ENCODE results near the gene ZFP57. TPM values are rescaled to one million over a fixed set of nuclear protein-coding genes. Genes with fewer than 3 reads are reported as not detected.

The ZFP57 gene
- total and polyA plus RNA-seq, 10 of the 15 experiments (the other 5 are each of a cell fraction or from before 2014, with no cell fraction given): not detected

GRCh38 chr6:29624520-29624961 is 56.4 kb downstream of the ZFP57 start:
- H3K4me2 ChIP-seq (ENCODE audit: control insufficient read depth, insufficient read depth): no peak overlapping the region
- in situ Hi-C loops (cut with MboI): no loop called here
- H3K27ac ChIP-seq (ENCODE audit: control insufficient read depth, insufficient read depth): no peak overlapping the region
- H3K79me2 ChIP-seq (ENCODE audit: control insufficient read depth, insufficient read depth, low read length): no peaks in the 10 kb centered on the region
- ChIA-PET CTCF (interaction anchor here (0.6 to 1.7 kb wide), 2 partner anchors 26 to 40 kb away, joined by 3 to 9 read pairs; no protein-coding TSS in a partner anchor), RAD21 (ENCODE audit: unreplicated experiment) (interaction anchor here (1.1 kb wide), 1 partner anchor 13 kb away, joined by 3 read pairs; no protein-coding TSS in a partner anchor), POLR2A (no interaction called here), SMC1A (ENCODE audit: uncharacterized antibody, unreplicated experiment) (interaction anchor here (1.0 kb wide), 1 partner anchor 30 kb away, joined by 5 read pairs; no protein-coding TSS in a partner anchor)
- no peak for ATAC-seq
- no peaks in the 10 kb centered on the region for H3K9me3 ChIP-seq (replicated peaks; ENCODE audit: control insufficient read depth, insufficient read depth, low read length)
- H3K27me3 ChIP-seq (replicated peaks in 1 of 2; ENCODE audit: control insufficient read depth in 2 of 2, insufficient read depth in 2 of 2, low read length in 1 of 2): no peaks in the 10 kb centered on the region
- no peak overlapping the region for H2AFZ ChIP-seq (ENCODE audit: control insufficient read depth, low read depth, low read length)
- DNase-seq (ENCODE audit: low read depth, low spot score): no peak
- TF ChIP-seq SMC3 (IDR thresholded peaks at IDR 0.05; ENCODE audit: borderline replicate concordance, low read length): no peak
- no peak for TF ChIP-seq EZH2 (IDR thresholded peaks at IDR 0.05; ENCODE audit: borderline replicate concordance, control insufficient read depth, low read depth, low read length)
- no peak for TF ChIP-seq ZNF622 (IDR thresholded peaks at IDR 0.05)
- TF ChIP-seq WRNIP1 (IDR thresholded peaks at IDR 0.05; ENCODE audit: borderline replicate concordance, low read depth, low read length): no peak
- no peak for TF ChIP-seq RBBP5 (conservative IDR thresholded peaks at IDR 0.05)
- no peak for TF ChIP-seq SKIL (IDR thresholded peaks at IDR 0.05; ENCODE audit: low read depth, poor library complexity, severe bottlenecking)
- TF ChIP-seq POLR2A (IDR thresholded peaks at IDR 0.05; ENCODE audit: low read depth, low read length): no peak
- no peak for TF ChIP-seq ATF3 (IDR thresholded peaks at IDR 0.05; ENCODE audit: borderline replicate concordance, extremely low read depth, low read depth, low read length)
- no peak for TF ChIP-seq MXI1 (IDR thresholded peaks at IDR 0.05; ENCODE audit: low read depth, low read length)
- TF ChIP-seq NR2C1 (IDR thresholded peaks at IDR 0.05): no peak
- no peak for TF ChIP-seq TCF12 (IDR thresholded peaks at IDR 0.05; ENCODE audit: low read depth, low read length)
- no peak for TF ChIP-seq DPF2 (IDR thresholded peaks at IDR 0.05)
- TF ChIP-seq SIN3A (IDR thresholded peaks at IDR 0.05; ENCODE audit: low read depth, low read length): no peak
- TF ChIP-seq RAD21 (IDR thresholded peaks at IDR 0.05; ENCODE audit: insufficient read depth, low read depth, low read length): no peak
- no peak for TF ChIP-seq ATF7 (IDR thresholded peaks at IDR 0.05; ENCODE audit: low read depth)
- TF ChIP-seq ATF2 (IDR thresholded peaks at IDR 0.05; ENCODE audit: low read length): no peak
- TF ChIP-seq JUNB (IDR thresholded peaks at IDR 0.05): no peak
- TF ChIP-seq IKZF2 (IDR thresholded peaks at IDR 0.05): no peak
- no peak overlapping the region for H3K4me3 ChIP-seq
- H3K4me1 ChIP-seq (ENCODE audit: control insufficient read depth, insufficient read depth, low read length): peaks cover 6% of the 10 kb centered on the region; the same call in 1 of the 2 replicates
- 39% methylated on average over 3 of the region's 3 CpGs for WGBS (ENCODE audit: insufficient coverage, insufficient replicate concordance, low lambda C conversion rate, missing lambda C conversion rate)
- intact Hi-C loops (cut with micrococcal nuclease; ENCODE audit: unreplicated experiment): no loop called here
- no TSS peak for BruUV-seq (replicated peaks)
- H4K20me1 ChIP-seq (ENCODE audit: control insufficient read depth, insufficient read depth): no peaks in the 10 kb centered on the region
- H3K9ac ChIP-seq (ENCODE audit: control insufficient read depth, insufficient read depth, low read length): no peak overlapping the region
- no peaks in the 10 kb centered on the region for H3K36me3 ChIP-seq (ENCODE audit: control insufficient read depth in 2 of 2, insufficient read depth in 2 of 2, low read length in 1 of 2)
- no peak for FAIRE-seq
